HG02642 (cell line): ENCODE data around the gene DCLK2.

Source experiments
- ATAC-seq: cut with Tn5 transposase; IDR thresholded peaks from one replicate; pipeline ENCODE4 v1.9.1; 2021; ENCODE audit warnings: mild to moderate bottlenecking; ENCODE audit not compliant: unreplicated experiment, poor library complexity

Gene DCLK2

GRCh38 chr4:150114641-150115040, 36.4 kb downstream of the DCLK2 start:
- no peak for ATAC-seq

GRCh38 chr4:150115851-150116250, 37.6 kb downstream of the DCLK2 start:
- ATAC-seq = no peak

GRCh38 chr4:150116506-150116905, 38.3 kb downstream of the DCLK2 start:
- no peak for ATAC-seq

GRCh38 chr4:150117094-150117493, 38.8 kb downstream of the DCLK2 start:
- ATAC-seq = no peak

GRCh38 chr4:150117629-150118028, 39.4 kb downstream of the DCLK2 start:
- ATAC-seq = no peak

GRCh38 chr4:150119492-150119891, 41.2 kb downstream of the DCLK2 start:
- no peak for ATAC-seq

- no peak for ATAC-seq
Measured at GRCh38 chr4:150123087-150123486, 44.8 kb downstream of the DCLK2 start.

- no peak for ATAC-seq
Measured at GRCh38 chr4:150123796-150124677, 45.8 kb downstream of the DCLK2 start.

GRCh38 chr4:150126201-150126863, 48.1 kb downstream of the DCLK2 start:
- ATAC-seq = no peak

GRCh38 chr4:150126864-150127203, 48.6 kb downstream of the DCLK2 start:
- ATAC-seq = peak; percentile 52

GRCh38 chr4:150127757-150128156, 49.5 kb downstream of the DCLK2 start:
- ATAC-seq = no peak

GRCh38 chr4:150130933-150131332, 52.7 kb downstream of the DCLK2 start:
- ATAC-seq = no peak

- ATAC-seq = no peak
Measured at GRCh38 chr4:150131581-150132228, 53.5 kb downstream of the DCLK2 start.

- ATAC-seq = no peak
Measured at GRCh38 chr4:150133605-150134004, 55.4 kb downstream of the DCLK2 start.

GRCh38 chr4:150135134-150135772, 57.0 kb downstream of the DCLK2 start:
- no peak for ATAC-seq

- ATAC-seq = no peak
Measured at GRCh38 chr4:150136036-150136435, 57.8 kb downstream of the DCLK2 start.

- ATAC-seq = no peak
Measured at GRCh38 chr4:150136481-150136880, 58.2 kb downstream of the DCLK2 start.

- no peak for ATAC-seq
Measured at GRCh38 chr4:150139297-150139865, 61.1 kb downstream of the DCLK2 start.

- ATAC-seq = no peak
Measured at GRCh38 chr4:150140774-150141400, 62.6 kb downstream of the DCLK2 start.

- ATAC-seq = no peak
Measured at GRCh38 chr4:150141756-150142155, 63.5 kb downstream of the DCLK2 start.
